Heart left ventricle (tissue), 16 donors: Measurements from ENCODE around the gene SSB. TPM values are rescaled to one million over a fixed set of nuclear protein-coding genes. Genes with fewer than 3 reads are reported as not detected.

Experiments used
- ATAC-seq, 4 donors: fragments of 200-7000 bp; cut with Tn5 transposase; one replicate each; pipeline ENCODE4 v1.9.1; 2020 to 2022; ENCODE audit warnings: moderate library complexity in 4 of 4, mild to moderate bottlenecking in 3 of 4, moderate number of reproducible peaks in 1 of 4
- DNase-seq, 5 donors: peaks; one replicate each; pipeline ENCODE4 v3.0.0-alpha.2; 2020
- H3K27ac ChIP-seq, 12 donors: fragments of 200-600 bp; sonication (generic) in 4 of 12; one replicate each; pipeline versions ENCODE4 v1.5.0 to v1.8.0; 2016 to 2022; ENCODE audit warnings: mild to moderate bottlenecking in 2 of 12
- H3K27me3 ChIP-seq, 9 donors: fragments of 200-600 bp; sonication (generic) in 2 of 9; one replicate each; pipeline versions ENCODE4 v1.5.1 to v1.8.0; 2016 to 2022; ENCODE audit warnings: mild to moderate bottlenecking in 3 of 9
- H3K36me3 ChIP-seq, 9 donors: fragments of 200-600 bp; sonication (generic) in 2 of 9; one replicate each; pipeline versions ENCODE4 v1.5.0 to v1.8.0; 2018 to 2022; ENCODE audit warnings: mild to moderate bottlenecking in 2 of 9
- H3K4me1 ChIP-seq, 12 donors: fragments of 200-600 bp; sonication (generic) in 4 of 12; one replicate each; pipeline versions ENCODE4 v1.5.0 to v1.8.0; 2016 to 2022; ENCODE audit warnings: mild to moderate bottlenecking in 3 of 12
- H3K4me3 ChIP-seq, 12 donors: fragments of 200-600 bp; sonication (generic) in 4 of 12; one replicate each; pipeline versions ENCODE4 v1.5.0 to v1.8.0; 2017 to 2022; ENCODE audit warnings: mild to moderate bottlenecking in 9 of 12, moderate library complexity in 4 of 12
- H3K9me3 ChIP-seq, 12 donors: fragments of 200-600 bp; sonication (generic) in 4 of 12; one replicate each; pipeline versions ENCODE4 v1.5.0 to v1.8.0; 2016 to 2022; ENCODE audit warnings: mild to moderate bottlenecking in 1 of 12
- CTCF ChIP-seq, 12 donors: fragments of 200-600 bp; sonication (generic) in 4 of 12; IDR thresholded peaks; one replicate each; pipeline versions ENCODE4 v1.5.0 to v1.8.0; 2018 to 2022; ENCODE audit warnings: antibody characterized with exemption in 12 of 12, mild to moderate bottlenecking in 5 of 12
- POLR2A ChIP-seq, 2 donors: fragments of 450-650 bp; IDR thresholded peaks; one replicate each; pipeline ENCODE4 v1.6.1; 2017; ENCODE audit warnings: antibody characterized with exemption in 2 of 2, mild to moderate bottlenecking in 2 of 2, moderate library complexity in 2 of 2
- WGBS, 4 donors: extraction: QIAGEN DNeasy Blood & Tissue Kit in 2 of 4; methylation state at CpG; one replicate each; pipeline versions ENCODE4 v1.1.5 to v1.1.7; 2013 to 2018; 5-methylcytosine and 5-hydroxymethylcytosine counted together
- intact Hi-C, 10 donors: fragments of 100-400 bp; cut with DNase I; formaldehyde crosslinking; loops; one replicate each; pipeline versions ENCODE4 v1.11.1 to v1.14.2; 2022
- long read RNA-seq, 3 donors: library from polyadenylated mRNA; unstranded; transcript quantifications; one replicate each; pipeline ENCODE4 v2.0.0, GENCODE V29; 2020 to 2021
- polyA plus RNA-seq, 2 donors: library from polyadenylated mRNA; stranded (reverse); fragments of 200-250 nt; gene quantifications; one replicate each; pipeline ENCODE4 v1.2.3, GENCODE V29; 2013
- total RNA-seq, 9 donors: library from RNA; depleted of rRNA in 2 of 9; stranded (reverse); fragments of >200 nt in 2 of 9; fragmentation: NEBNext Ultra II Directional in 3 of 9; extraction: Animal tissue kit (Norgen Biotek cat#: 25700) in 3 of 9; gene quantifications; one replicate each; pipeline versions ENCODE4 v1.1.0 to v1.2.4, GENCODE V29; 2016 to 2023
- donor health status: ischemic (EF 13 %, LVEDD 7.1; RV severe dilation, severe dysfunction).
- donor health status: healthy with polysubstance abuse.
- donor health status: DM: no; HTN: yes; CAD: no.
- donor health status: DM: no; HTN: no; CAD: no.
- donor health status: ischemic (EF 25% LVEDD 6.9; RV normal size, moderate dysfunction).
- donor health status: ischemic (EF 25% LVEDD 5.7; RV mildly dilated, moderate dysfunction).
- donor health status: healthy.
- donor health status: DM: yes; HTN: yes; CAD: no.
- donor health status: ischemic (EF 35%, LVEDD 5.7; RV mildly dilated, moderate dysfunction).
- donor health status: nonischemic (EF 11% LVEDD 7.7; RV severe dilation, severe dysfunction).
- donor health status: DM: yes; HTN: yes; CAD: no.
- donor health status: PGD.
- donor health status: ischemic (EF 29% LVEDD 5.4; RV normal size, mild dysfunction).
- donor health status: nonischemic (EF 23%, LVEDD 6.1; RV moderate dilation, normal function).

Gene SSB
- 10 to 100 TPM; 37.4 to 60.6 (median 53.9) TPM for total RNA-seq
- 10 to 100 TPM; 42.7 to 94.0 TPM for polyA plus RNA-seq
- long read RNA-seq, donor 1, transcript SSB-201 (12 exons, 1,709 nt) = major isoform, 28 of 40 reads
- long read RNA-seq, donor 1, partial matches to known transcripts = 9 of 40 reads
- long read RNA-seq, donor 1, other reads (novel, unspliced or antisense) = 2 of 40 reads
- long read RNA-seq, donor 2, transcript SSB-201 (12 exons, 1,709 nt) = major isoform, 22 of 57 reads
- long read RNA-seq, donor 2, partial matches to known transcripts = 34 of 57 reads
- long read RNA-seq, donor 2, other reads (novel, unspliced or antisense) = 1 of 57 reads
- long read RNA-seq, donor 3, transcript SSB-201 (12 exons, 1,709 nt) = major isoform, 29 of 44 reads
- long read RNA-seq, donor 3, partial matches to known transcripts = 14 of 44 reads
- long read RNA-seq, donor 3, other reads (novel, unspliced or antisense) = 0 of 44 reads

GRCh38 chr2:169798718-169799592, at the start of gene SSB:
SSB (plus strand) TSS chr2:169798871; CDS start chr2:169800961, 2,090 bp downstream.
- intact Hi-C loops = loop anchor here in 3 of 10 donors (10.0 kb wide), 3 partner anchors 104 to 274 kb away; partner anchors contain the start of genes CFAP210 (in 1 of the 3), PHOSPHO2 (in 1 of the 3) and PPIG (in 1 of the 3)
- peak; percentile 93 to 97 (median 96) for DNase-seq
- WGBS, 4 donors = 0% methylated on average over 58 to 67 of the region's 67 CpGs

DNA sequence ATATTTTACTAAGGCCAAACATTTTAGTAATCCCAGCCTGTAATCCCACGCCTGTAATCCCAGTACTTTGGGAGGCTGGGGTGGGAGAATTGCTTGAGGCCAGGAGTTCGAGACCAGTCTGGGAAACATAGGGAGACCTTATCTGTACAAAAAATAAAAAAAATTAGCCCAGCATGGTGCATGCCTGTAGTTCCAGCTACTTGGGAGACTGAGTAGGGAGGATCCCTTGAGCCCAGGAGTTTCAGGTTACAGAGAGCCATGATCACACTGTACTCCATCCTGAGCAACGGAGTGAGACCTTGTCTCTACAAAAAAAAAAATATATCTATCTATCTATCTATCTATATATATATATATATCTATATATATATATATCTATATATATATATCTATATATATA, 45.9 kb upstream of the SSB start:
- H3K36me3 ChIP-seq = peaks cover 0 to 14% (median 0%) of the 10 kb centered on the region in 9 donors
- DNase-seq (no peak), ATAC-seq (no peak)
- no peaks in the 10 kb centered on the region for H3K27me3 ChIP-seq
- intact Hi-C loops = no loop called here
- TF ChIP-seq POLR2A (IDR thresholded peaks at IDR 0.05) (no peak), CTCF (IDR thresholded peaks at IDR 0.05) (no peak)
- H3K27ac ChIP-seq = no peak overlapping the region
- 94 to 100% (median 96%) methylated on average over 3 of the region's 3 CpGs for WGBS, 4 donors
- no peaks in the 10 kb centered on the region for H3K9me3 ChIP-seq
- no peaks in the 10 kb centered on the region for H3K4me1 ChIP-seq
- H3K4me3 ChIP-seq = no peak overlapping the region

More at GRCh38 chr2:169798718-169799592, at the start of gene SSB:
- Histone ChIP-seq H3K27me3 (no peaks in the 10 kb centered on the region), H3K27ac (peak within 1 kb of the TSS; percentile 74 to 91 (median 79)), H3K36me3 (peaks cover 0 to 32% (median 28%) of the 10 kb centered on the region in 9 donors), H3K4me3 (peak within 1 kb of the TSS; percentile 65 to 98 (median 84)), H3K4me1 (peaks cover 0 to 31% (median 7%) of the 10 kb centered on the region in 12 donors), H3K9me3 (no peaks in the 10 kb centered on the region)
- peak in 1 of 2 donors; percentile 76 for TF ChIP-seq POLR2A (IDR thresholded peaks at IDR 0.05)
- TF ChIP-seq CTCF (IDR thresholded peaks at IDR 0.05) = peak in 1 of 12 donors; percentile 17
- ATAC-seq = peak; percentile 100

DNA sequence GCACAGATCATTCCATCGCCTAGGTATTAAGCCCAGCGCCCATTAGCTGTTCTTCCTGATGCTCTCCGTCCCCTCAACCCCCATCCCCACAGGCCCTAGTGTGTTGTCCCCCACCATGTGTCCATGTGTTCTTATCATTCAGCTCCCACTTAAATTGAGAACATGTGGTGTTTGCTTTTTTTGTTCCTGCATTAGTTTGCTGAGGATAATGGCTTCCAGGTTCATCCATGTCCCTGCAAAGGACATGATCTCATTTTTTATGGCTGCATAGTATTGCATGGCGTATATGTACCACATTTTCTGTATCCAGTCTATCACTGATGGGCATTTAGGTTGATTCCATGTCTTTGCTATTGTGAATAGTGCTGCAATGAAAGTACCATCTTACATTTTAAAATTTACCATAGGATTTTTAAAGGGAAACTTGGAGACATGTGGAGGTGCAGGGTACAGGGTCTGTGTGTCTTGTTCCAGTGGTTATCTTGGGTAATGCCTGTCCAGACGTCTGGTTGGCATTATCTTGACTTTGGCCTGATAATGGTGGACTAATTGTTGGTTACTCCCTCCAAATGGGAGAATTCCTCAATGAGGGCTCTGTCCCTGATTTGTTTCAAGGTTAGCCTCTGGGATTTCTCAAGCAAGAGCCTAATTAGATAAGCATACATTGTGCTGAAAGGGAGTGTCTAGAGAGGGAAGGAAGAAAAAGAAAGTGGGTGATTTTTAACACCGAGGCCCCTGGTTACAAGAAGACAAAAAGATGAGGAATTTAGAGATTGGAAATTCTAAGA, 43.4 kb upstream of the SSB start:
- no peaks in the 10 kb centered on the region for H3K27me3 ChIP-seq
- ATAC-seq (no peak), DNase-seq (no peak)
- H3K36me3 ChIP-seq = peaks cover 0 to 7% (median 0%) of the 10 kb centered on the region in 9 donors
- H3K27ac ChIP-seq = no peak overlapping the region
- WGBS, 4 donors = 65 to 67% (median 66%) methylated on average over 6 of the region's 6 CpGs
- no peaks in the 10 kb centered on the region for H3K9me3 ChIP-seq
- no peak for TF ChIP-seq CTCF (IDR thresholded peaks at IDR 0.05)
- no peak for TF ChIP-seq POLR2A (IDR thresholded peaks at IDR 0.05)
- H3K4me1 ChIP-seq = no peaks in the 10 kb centered on the region
- H3K4me3 ChIP-seq = no peak overlapping the region
- intact Hi-C loops = no loop called here
